ENCODE measurements around the gene TTLL1. TPM values are rescaled to one million over a fixed set of nuclear protein-coding genes. Genes with fewer than 3 reads are reported as not detected.
A peak's percentile ranks its signal among the peaks of the same experiment; 100 is the strongest.
"Not testable (repeated sequence)": the region's sequence is repeated elsewhere in the genome, so short reads cannot be mapped to it uniquely, and the experiment has no call there.

Gene TTLL1
- total RNA-seq, 2 experiments from 2014 or later, result 5.7 to 6.6 TPM

DNA sequence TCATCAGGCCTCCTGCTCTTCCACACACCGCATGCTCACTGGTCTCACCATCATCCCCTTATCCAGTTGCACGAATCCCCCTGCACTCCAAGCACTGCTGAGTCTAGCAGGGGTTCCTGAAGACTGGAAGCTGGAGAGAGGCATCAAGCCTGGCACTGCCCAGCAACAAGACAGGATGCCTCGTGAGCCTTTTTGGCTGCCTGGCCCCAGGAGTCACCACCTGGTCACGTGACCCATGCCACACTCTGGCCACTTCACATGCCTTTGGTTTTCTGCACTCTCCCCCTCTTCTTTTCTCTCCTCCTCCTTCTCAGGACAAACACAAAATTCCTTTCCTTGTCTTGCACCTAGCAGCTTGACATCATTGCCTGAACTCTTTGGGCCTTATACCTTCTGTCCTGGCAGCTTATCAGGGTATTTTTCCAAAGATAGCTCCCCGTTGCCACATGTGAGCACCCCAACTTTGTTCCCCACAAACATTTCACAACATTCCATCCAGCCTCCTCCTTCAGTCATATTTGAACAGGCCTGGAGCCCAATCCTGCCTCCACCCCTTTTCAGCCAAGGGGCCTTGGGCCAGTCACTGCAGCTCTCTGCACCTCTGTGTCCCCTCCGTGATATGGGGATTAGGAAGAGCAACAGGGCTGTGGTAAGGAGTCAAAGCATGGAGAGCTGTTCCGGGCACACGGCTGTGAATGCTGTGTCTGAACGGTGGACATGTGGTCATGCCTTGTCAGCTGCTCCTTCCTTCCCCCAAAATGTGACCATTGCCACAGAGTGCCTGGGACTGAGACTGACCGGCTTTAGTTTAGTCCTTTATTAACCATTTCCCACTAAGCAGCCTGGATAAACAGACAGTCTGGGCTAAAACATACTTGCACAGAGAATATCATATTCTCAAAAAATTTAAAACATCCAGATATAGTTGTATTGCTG, 71.4 kb downstream of the TTLL1 start:
- no peak for DNase-seq
- H3K4me1 Mint-ChIP-seq, result peaks cover 17% of the 10 kb centered on the region
- ChIA-PET CTCF (interaction anchor here (0.5 kb wide), 1 partner anchor 20 kb away, joined by 3 read pairs; no protein-coding TSS in a partner anchor), POLR2A (interaction anchor here (1.2 kb wide), 1 partner anchor 10 kb away, joined by 3 read pairs; no protein-coding TSS in a partner anchor)
- no peaks in the 10 kb centered on the region for H3K9me3 Mint-ChIP-seq (ENCODE audit: low read depth)
- no peaks in the 10 kb centered on the region for H3K27me3 Mint-ChIP-seq
- no peak overlapping the region for H3K4me3 Mint-ChIP-seq
- no peaks in the 10 kb centered on the region for H3K36me3 Mint-ChIP-seq (ENCODE audit: low read depth)
- no peak for ATAC-seq
- intact Hi-C loops (cut with DNase I, micrococcal nuclease), result loop anchor here in 1 of 2 experiments (10.0 kb wide), 1 partner anchor 153 kb away; no protein-coding TSS in a partner anchor
- no peak overlapping the region for H3K27ac Mint-ChIP-seq

DNA sequence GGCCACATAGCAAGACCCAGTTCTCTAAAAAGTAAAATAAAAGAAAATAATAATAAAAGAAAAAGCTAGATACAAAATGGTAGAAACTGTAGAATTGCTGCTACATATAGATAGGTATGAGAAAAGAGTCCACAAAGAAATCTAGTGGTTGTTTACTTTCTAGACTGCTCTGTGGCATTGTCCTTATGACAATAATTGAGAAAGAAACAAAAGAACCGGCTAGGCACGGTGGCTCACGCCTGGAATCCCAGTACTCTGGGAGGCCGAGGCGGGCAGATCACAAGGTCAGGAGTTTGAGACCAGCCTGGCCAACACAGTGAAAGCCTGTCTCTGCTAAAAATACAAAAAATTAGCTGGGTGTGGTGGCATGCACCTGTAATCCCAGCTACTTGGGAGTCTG, 73.0 kb downstream of the TTLL1 start:
- H3K9me3 Mint-ChIP-seq (ENCODE audit: low read depth); H3K27ac Mint-ChIP-seq; DNase-seq; H3K27me3 Mint-ChIP-seq; H3K4me3 Mint-ChIP-seq; H3K36me3 Mint-ChIP-seq (ENCODE audit: low read depth); ATAC-seq: not testable (repeated sequence)
- peaks cover 20% of the 10 kb centered on the region for H3K4me1 Mint-ChIP-seq
- intact Hi-C loops (cut with DNase I, micrococcal nuclease), result loop anchor here in 1 of 2 experiments (10.0 kb wide), 1 partner anchor 151 kb away; no protein-coding TSS in a partner anchor
- ChIA-PET POLR2A (interaction anchor here (0.7 to 1.2 kb wide), 2 partner anchors 70 to 401 kb away, joined by 3 read pairs; no protein-coding TSS in a partner anchor), CTCF (interaction anchor here (0.7 to 1.6 kb wide), 2 partner anchors 15 to 170 kb away, joined by 3 to 4 read pairs; no protein-coding TSS in a partner anchor)

DNA sequence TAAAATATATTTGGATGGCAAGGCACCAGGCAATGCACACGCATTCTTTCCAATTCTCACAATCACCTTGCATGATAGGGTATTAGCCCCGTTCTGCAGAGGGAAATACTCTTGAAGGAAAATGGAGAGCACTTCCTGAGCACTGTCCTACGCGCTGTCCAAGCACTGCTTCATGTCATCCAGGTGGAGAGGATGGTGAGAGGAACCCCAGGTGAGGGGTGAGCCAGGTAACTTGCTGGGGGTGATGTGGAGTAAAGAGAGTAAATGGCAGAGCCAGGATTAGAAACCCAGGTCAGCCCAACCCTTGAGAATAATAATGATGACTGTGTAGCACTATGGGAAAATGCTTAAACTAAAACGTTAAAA, 73.5 kb downstream of the TTLL1 start:
- H3K4me1 Mint-ChIP-seq, result peaks cover 21% of the 10 kb centered on the region
- ChIA-PET POLR2A (interaction anchor here (0.6 to 1.2 kb wide), 7 partner anchors 8 to 400 kb away, joined by 3 to 5 read pairs (median 4); no protein-coding TSS in a partner anchor), CTCF (interaction anchor here (0.7 to 1.6 kb wide), 3 partner anchors 15 to 170 kb away, joined by 3 to 4 read pairs (median 3); no protein-coding TSS in a partner anchor)
- H3K9me3 Mint-ChIP-seq (ENCODE audit: low read depth), result no peaks in the 10 kb centered on the region
- no peaks in the 10 kb centered on the region for H3K27me3 Mint-ChIP-seq
- H3K4me3 Mint-ChIP-seq, result peak overlapping the region; percentile 90
- intact Hi-C loops (cut with DNase I, micrococcal nuclease), result loop anchor here (1.0 to 10.0 kb wide), 9 partner anchors 15 to 400 kb away; partner anchors contain the start of genes ARFGAP3 (in 1 of the 2), CYB5R3 (in 1 of the 2), TTLL1 (in 1 of the 2) and TTLL12 (in 1 of the 2)
- DNase-seq (no peak), ATAC-seq (peak; percentile 1)
- H3K27ac Mint-ChIP-seq, result peak overlapping the region; percentile 82
- H3K36me3 Mint-ChIP-seq (ENCODE audit: low read depth), result no peaks in the 10 kb centered on the region

DNA sequence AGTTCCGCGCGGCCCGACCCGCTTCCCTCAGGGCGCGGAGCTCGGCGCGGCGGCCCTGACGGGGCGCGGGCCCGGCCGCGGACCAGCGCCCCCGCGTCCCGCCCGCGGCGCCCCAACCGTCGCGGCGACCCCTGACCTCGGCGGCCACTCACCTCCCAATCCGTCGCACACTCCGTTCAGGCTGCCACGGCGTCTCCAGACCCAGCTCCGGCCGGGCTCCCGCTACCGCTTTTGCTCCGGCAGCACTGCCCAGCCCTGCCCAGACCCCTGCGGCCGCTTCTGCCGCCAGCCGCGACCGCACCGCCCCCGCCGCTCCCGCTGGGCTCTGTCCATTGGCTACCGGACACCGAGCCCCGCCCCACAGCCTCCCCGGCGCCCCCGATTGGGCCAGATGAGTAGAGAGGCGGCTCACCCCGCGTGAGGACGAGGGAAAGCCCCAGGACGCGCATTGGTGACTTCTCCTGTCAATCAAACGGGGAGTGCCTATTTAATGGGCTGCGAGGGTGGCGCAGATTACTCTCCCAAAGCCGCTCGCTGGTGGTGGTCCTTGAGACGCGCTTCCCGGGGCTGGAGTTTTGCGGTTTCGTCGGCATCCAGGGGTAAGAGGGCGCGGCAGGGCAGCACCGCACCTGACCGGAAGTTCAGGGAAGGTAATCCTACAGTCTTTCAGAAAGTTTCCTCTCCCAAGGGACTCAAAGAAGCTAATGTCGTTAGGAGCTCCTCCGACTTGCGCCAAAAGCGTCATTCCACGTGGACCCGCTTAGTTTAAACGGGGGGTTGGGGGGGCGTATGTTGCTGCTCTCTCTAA, 74.1 kb downstream of the TTLL1 start, which contains the start of gene PACSIN2:
TSS of gene PACSIN2 (minus strand) at position 281 of the 808 bp plus-strand sequence. CDS start 103,069 bp downstream, outside the sequence.
- CTCF ChIA-PET, result interaction anchor here (0.6 to 2.7 kb wide), 5 partner anchors 11 to 383 kb away, joined by 3 to 10 read pairs (median 4); no protein-coding TSS in a partner anchor
- Mint-ChIP-seq H3K4me3 (peak within 1 kb of the TSS; percentile 90), H3K4me1 (peaks cover 21% of the 10 kb centered on the region), H3K27ac (peak within 1 kb of the TSS; percentile 82), H3K27me3 (no peaks in the 10 kb centered on the region), H3K36me3 (ENCODE audit: low read depth) (no peaks in the 10 kb centered on the region), H3K9me3 (ENCODE audit: low read depth) (no peaks in the 10 kb centered on the region)
- ATAC-seq (peak; percentile 100), DNase-seq (peak; percentile 99)
- POLR2A ChIA-PET, result interaction anchor here (0.6 to 1.2 kb wide), 7 partner anchors 8 to 400 kb away, joined by 3 to 5 read pairs (median 4); no protein-coding TSS in a partner anchor
- intact Hi-C loops (cut with DNase I, micrococcal nuclease), result loop anchor here (1.0 to 10.0 kb wide), 9 partner anchors 14 to 400 kb away; partner anchors contain the start of genes ARFGAP3 (in 1 of the 2), CYB5R3 (in 1 of the 2), TTLL1 (in 1 of the 2) and TTLL12 (in 1 of the 2)

DNA sequence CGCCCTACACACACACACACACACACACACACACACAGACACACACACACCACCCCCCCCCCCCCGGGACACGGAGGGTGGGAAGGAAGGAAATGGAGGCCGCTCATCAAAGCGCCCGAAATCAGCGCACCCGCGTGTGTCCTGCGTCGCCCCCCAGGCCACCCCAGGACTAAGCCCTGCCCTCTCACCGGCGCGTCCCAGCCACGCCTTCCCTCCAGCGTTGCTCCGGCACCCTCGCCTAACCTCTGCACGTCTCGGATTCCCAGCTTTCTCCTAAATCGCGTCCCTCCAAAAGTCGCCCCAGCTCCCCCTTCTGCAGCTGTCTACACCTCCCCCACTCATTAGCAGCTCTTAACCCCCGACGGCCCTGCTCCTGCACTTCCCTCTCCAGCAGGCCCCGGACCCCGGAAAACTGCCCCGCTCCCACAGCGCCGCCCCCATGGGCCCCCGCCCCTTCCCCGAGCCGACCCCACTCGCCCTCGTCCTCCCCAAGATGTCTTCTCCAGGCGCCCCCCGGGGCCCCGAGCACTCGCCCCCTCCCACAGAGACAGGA, 74.8 kb downstream of the TTLL1 start:
- ChIA-PET CTCF (interaction anchor here (0.6 to 2.7 kb wide), 3 partner anchors 11 to 383 kb away, joined by 3 to 10 read pairs (median 7); no protein-coding TSS in a partner anchor), POLR2A (interaction anchor here (1.2 kb wide), 1 partner anchor 14 kb away, joined by 4 read pairs; no protein-coding TSS in a partner anchor)
- no peaks in the 10 kb centered on the region for H3K9me3 Mint-ChIP-seq (ENCODE audit: low read depth)
- peak overlapping the region; percentile 90 for H3K4me3 Mint-ChIP-seq
- no peaks in the 10 kb centered on the region for H3K36me3 Mint-ChIP-seq (ENCODE audit: low read depth)
- ATAC-seq, result peak; percentile 8
- peak; percentile 56 for DNase-seq
- no peaks in the 10 kb centered on the region for H3K27me3 Mint-ChIP-seq
- peaks cover 21% of the 10 kb centered on the region for H3K4me1 Mint-ChIP-seq
- intact Hi-C loops (cut with DNase I, micrococcal nuclease), result loop anchor here (2.0 to 10.0 kb wide), 3 partner anchors 14 to 150 kb away; no protein-coding TSS in a partner anchor
- peak overlapping the region; percentile 73 for H3K27ac Mint-ChIP-seq

DNA sequence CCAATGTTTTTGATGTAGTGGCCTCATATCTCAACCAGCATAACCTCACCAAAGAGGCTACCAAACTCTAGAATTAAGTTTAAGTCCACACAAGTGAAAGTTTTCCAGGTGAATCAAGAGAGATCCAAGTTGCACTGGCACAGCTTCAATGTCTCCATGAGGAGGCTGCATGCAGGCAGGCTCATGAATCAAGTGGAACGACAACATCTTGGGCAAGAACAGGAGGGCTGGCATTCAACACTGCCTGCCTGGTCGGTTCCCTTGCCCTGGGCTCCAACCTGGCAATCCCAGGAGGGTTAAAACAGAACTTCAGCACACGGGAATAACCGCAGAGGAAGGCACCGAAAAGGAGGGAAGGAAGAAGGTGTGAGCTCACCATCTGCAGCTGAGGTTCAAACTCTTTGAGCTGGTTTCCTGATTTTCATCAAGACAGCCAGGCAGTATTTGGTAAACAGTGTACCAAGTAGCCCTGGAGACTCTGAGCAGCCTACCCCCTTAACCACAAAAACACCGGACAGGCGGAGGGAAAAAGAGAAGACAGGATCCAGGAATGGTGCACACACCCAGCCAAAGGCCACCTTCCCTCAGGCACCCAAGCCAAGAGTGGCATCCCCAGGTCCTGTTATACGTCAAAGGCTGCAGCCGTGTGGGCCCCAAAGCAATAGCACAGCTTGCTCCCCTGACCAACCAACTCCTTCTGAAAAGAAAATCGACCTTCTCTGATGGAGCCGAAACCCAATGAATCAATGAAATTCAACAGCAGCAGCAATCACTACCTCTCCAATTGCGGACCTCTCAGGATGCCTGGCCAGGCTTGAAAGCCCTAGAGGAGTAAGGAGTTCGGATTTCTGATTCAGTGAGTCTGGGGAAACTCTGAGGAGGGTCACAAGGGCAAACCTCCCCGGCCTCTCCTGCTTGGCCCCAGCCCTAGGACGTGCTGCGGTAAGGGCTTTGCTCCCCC, 75.6 kb downstream of the TTLL1 start:
- POLR2A ChIA-PET, result interaction anchor here (0.5 to 1.4 kb wide), 3 partner anchors 13 to 363 kb away, joined by 3 to 5 read pairs (median 3); no protein-coding TSS in a partner anchor
- Mint-ChIP-seq H3K27ac (peak overlapping the region; percentile 71), H3K27me3 (no peaks in the 10 kb centered on the region), H3K4me1 (peaks cover 26% of the 10 kb centered on the region), H3K4me3 (peak overlapping the region; percentile 90), H3K36me3 (ENCODE audit: low read depth) (no peaks in the 10 kb centered on the region), H3K9me3 (ENCODE audit: low read depth) (no peaks in the 10 kb centered on the region)
- intact Hi-C loops (cut with DNase I, micrococcal nuclease), result loop anchor here (2.0 to 10.0 kb wide), 3 partner anchors 13 to 149 kb away; no protein-coding TSS in a partner anchor
- DNase-seq (peak; percentile 30), ATAC-seq (no peak)
- CTCF ChIA-PET, result interaction anchor here (1.1 to 2.7 kb wide), 3 partner anchors 10 to 20 kb away, joined by 3 to 10 read pairs (median 7); no protein-coding TSS in a partner anchor

DNA sequence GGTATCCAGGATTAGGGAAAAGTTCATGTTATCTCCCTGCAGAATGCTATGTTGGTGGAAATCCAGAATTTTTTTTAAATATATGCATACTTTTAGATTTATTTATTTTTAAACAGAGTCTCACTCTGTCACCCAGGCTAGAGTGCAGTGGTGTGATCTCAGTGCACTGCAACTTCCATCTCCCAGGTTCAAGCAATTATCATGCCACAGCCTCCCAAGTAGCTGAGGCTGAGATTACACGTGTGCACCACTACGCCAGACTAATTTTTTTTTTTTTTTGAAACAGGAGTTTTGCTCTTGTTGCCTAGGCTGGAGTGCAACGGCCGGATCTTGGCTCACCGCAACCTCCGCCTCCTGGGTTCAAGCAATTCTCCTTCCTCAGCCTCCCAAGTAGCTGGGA, 76.8 kb downstream of the TTLL1 start:
- Mint-ChIP-seq H3K36me3 (ENCODE audit: low read depth) (no peaks in the 10 kb centered on the region), H3K27me3 (no peaks in the 10 kb centered on the region), H3K4me1 (peaks cover 31% of the 10 kb centered on the region), H3K27ac (no peak overlapping the region), H3K9me3 (ENCODE audit: low read depth) (no peaks in the 10 kb centered on the region), H3K4me3 (no peak overlapping the region)
- ChIA-PET POLR2A (no interaction called here), CTCF (interaction anchor here (0.6 to 2.7 kb wide), 3 partner anchors 9 to 102 kb away, joined by 4 to 10 read pairs (median 7); no protein-coding TSS in a partner anchor)
- ATAC-seq, result no peak
- DNase-seq, result no peak
- intact Hi-C loops (cut with DNase I, micrococcal nuclease), result loop anchor here in 1 of 2 experiments (10.0 kb wide), 1 partner anchor 148 kb away; no protein-coding TSS in a partner anchor

DNA sequence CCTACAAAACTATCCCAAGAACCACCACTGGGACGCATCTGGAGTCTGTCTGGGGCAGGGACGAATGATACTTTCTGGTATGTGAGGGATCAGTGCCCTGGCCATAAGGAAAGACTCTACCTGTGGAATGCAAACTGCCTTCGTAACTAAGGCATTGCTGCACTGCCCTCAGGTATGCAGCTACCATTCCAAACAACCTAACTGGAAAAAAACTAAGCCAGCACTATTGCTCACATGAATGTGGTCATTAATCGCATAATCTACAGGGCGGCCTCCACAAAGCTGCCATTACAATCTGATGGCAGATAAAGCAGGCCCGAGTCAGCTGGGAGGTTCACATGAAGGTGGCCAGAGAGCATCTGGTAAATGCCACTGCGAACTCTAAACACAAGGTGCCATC, 78.1 kb downstream of the TTLL1 start:
- CTCF ChIA-PET, result no interaction called here
- DNase-seq (no peak), ATAC-seq (no peak)
- H3K4me3 Mint-ChIP-seq, result no peak overlapping the region
- no peaks in the 10 kb centered on the region for H3K36me3 Mint-ChIP-seq (ENCODE audit: low read depth)
- no peaks in the 10 kb centered on the region for H3K27me3 Mint-ChIP-seq
- no peak overlapping the region for H3K27ac Mint-ChIP-seq
- POLR2A ChIA-PET, result no interaction called here
- H3K9me3 Mint-ChIP-seq (ENCODE audit: low read depth), result no peaks in the 10 kb centered on the region
- peaks cover 43% of the 10 kb centered on the region for H3K4me1 Mint-ChIP-seq
- intact Hi-C loops (cut with DNase I, micrococcal nuclease), result loop anchor here in 1 of 2 experiments (10.0 kb wide), 1 partner anchor 146 kb away; no protein-coding TSS in a partner anchor

DNA sequence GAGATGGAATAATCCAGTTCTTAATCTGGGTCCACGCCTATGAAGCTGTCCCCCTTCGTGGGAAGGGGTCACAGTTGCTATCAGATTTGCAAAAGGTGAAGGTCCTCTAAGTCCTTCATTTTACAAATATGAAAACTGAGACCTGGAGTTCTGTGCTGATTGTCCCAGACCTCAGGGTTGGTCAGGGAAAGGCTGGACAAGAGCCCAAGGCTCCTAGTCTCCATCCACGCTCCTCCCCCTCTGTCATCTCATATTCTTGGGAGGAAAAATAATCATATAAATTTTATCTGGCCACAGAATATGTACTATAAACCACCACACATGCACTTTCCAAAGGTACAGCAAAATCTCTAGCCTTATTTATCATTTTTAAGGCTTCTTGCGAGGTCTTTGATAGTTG, 79.7 kb downstream of the TTLL1 start:
- Mint-ChIP-seq H3K27me3 (no peaks in the 10 kb centered on the region), H3K9me3 (ENCODE audit: low read depth) (no peaks in the 10 kb centered on the region), H3K36me3 (ENCODE audit: low read depth) (no peaks in the 10 kb centered on the region), H3K4me1 (peaks cover 53% of the 10 kb centered on the region), H3K4me3 (no peak overlapping the region), H3K27ac (no peak overlapping the region)
- ChIA-PET POLR2A (no interaction called here), CTCF (interaction anchor here (0.6 kb wide), 2 partner anchors 9 to 24 kb away, joined by 3 read pairs; no protein-coding TSS in a partner anchor)
- intact Hi-C loops (cut with DNase I, micrococcal nuclease), result loop anchor here in 1 of 2 experiments (5.0 kb wide), 1 partner anchor 47 kb away; no protein-coding TSS in a partner anchor
- ATAC-seq (no peak), DNase-seq (no peak)

Data from activated CD4-positive, alpha-beta T cell treated with anti-CD3 and anti-CD28 coated beads for 36 hours (primary cell).